ENCODE results near the gene DPRX. TPM values are rescaled to one million over a fixed set of nuclear protein-coding genes. Genes with fewer than 3 reads are reported as not detected.

The DPRX gene, protein sequence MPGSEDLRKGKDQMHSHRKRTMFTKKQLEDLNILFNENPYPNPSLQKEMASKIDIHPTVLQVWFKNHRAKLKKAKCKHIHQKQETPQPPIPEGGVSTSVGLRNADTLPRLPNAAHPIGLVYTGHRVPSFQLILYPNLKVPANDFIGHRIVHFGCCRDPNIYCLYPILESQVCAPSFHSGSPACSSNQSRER
- not detected in 2 replicates for total RNA-seq
- not detected in 2 replicates for polyA plus RNA-seq
- polyA plus RNA-seq (2012) = not detected in 2 replicates
- not detected in 2 replicates for polyA minus RNA-seq (ENCODE audit: low replicate concordance)

DNA sequence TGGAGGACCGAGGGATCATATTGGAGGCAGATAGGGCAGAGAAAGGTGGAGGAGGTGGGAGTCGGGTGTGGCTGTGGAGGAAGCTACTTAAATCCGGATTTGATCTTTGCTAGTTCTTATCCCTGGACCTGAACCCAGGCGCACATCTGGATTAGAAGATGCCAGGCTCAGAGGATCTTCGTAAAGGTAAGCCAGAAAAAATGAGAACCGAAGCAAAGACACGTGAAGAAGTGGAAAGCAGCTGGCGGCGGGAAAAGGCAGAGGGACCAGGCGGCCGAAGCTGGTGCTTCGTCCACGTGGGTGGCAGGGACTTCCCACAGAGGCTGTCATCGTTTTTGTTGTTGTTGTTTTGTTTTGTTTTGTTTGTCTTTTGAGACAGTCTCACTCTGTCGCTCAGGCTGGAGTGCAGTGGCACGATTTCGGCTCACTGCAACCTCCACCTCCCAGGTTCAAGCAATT is at the start of gene DPRX:
Gene DPRX (plus strand): TSS at position 51 of the 459 bp plus-strand sequence. CDS start 108 bp downstream, at position 159.
- no peak for DNase-seq (ENCODE audit: low read depth in 2 of 2)
- Histone ChIP-seq H3K9ac (ENCODE audit: insufficient read depth, low read length) (no peak within 1 kb of the TSS), H3K4me1 (ENCODE audit: control insufficient read depth, extremely low read depth, insufficient read depth, low read length) (no peaks in the 10 kb centered on the region), H3K4me2 (ENCODE audit: extremely low read depth, insufficient read depth, low read length) (no peak within 1 kb of the TSS), H3K9me3 (ENCODE audit: control insufficient read depth, insufficient read depth, low read depth, low read length) (no peaks in the 10 kb centered on the region), H3K79me2 (ENCODE audit: control insufficient read depth, insufficient read depth, low read length) (no peaks in the 10 kb centered on the region), H3K27me3 (ENCODE audit: control insufficient read depth, insufficient read depth, low read length) (no peaks in the 10 kb centered on the region), H3K4me3 (replicated peaks in 1 of 4; ENCODE audit: control extremely low read depth in 1 of 4, insufficient read depth in 1 of 4, low read depth in 3 of 4, low read length in 4 of 4) (no peak within 1 kb of the TSS), H3K27ac (ENCODE audit: insufficient read depth, low read length) (no peak within 1 kb of the TSS), H2AFZ (ENCODE audit: low read length) (no peak within 1 kb of the TSS), H3K36me3 (ENCODE audit: control insufficient read depth, insufficient read depth, low read length) (no peaks in the 10 kb centered on the region), H4K20me1 (ENCODE audit: control insufficient read depth, extremely low read depth, insufficient read depth, low read length) (no peaks in the 10 kb centered on the region)
- TF ChIP-seq, protein P1, sequence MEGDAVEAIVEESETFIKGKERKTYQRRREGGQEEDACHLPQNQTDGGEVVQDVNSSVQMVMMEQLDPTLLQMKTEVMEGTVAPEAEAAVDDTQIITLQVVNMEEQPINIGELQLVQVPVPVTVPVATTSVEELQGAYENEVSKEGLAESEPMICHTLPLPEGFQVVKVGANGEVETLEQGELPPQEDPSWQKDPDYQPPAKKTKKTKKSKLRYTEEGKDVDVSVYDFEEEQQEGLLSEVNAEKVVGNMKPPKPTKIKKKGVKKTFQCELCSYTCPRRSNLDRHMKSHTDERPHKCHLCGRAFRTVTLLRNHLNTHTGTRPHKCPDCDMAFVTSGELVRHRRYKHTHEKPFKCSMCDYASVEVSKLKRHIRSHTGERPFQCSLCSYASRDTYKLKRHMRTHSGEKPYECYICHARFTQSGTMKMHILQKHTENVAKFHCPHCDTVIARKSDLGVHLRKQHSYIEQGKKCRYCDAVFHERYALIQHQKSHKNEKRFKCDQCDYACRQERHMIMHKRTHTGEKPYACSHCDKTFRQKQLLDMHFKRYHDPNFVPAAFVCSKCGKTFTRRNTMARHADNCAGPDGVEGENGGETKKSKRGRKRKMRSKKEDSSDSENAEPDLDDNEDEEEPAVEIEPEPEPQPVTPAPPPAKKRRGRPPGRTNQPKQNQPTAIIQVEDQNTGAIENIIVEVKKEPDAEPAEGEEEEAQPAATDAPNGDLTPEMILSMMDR (conservative IDR thresholded peaks at IDR 0.05 in 1 of 2, IDR thresholded peaks at IDR 0.05 in 1 of 2; ENCODE audit: low read depth in 1 of 2, low read length in 2 of 2) = no peak
- no peak for TF ChIP-seq EZH2 (IDR thresholded peaks at IDR 0.05; ENCODE audit: low read length, missing control alignments)

DNA sequence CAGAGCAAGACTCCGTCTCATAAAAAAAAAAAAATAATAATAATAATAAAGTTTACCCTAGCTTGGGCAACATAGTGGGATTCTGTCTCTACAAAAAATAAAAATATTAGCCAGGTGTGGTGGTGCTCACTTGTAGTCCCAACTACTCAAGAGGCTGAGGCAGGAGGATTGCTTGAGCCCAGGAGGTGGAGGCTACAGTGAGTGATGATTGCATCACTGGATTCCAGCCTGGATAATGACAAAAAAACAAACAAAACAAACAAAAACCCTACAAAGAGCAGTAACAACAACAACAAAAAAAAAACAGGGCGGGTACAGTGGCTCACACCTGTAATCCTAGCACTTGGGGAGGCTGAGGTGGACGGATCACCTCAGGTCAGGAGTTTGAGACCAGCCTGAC is 48.6 kb upstream of the DPRX start:
- Histone ChIP-seq H3K36me3 (ENCODE audit: control insufficient read depth, insufficient read depth, low read length) (no peaks in the 10 kb centered on the region), H2AFZ (ENCODE audit: low read length) (no peak overlapping the region), H3K4me3 (replicated peaks in 1 of 4; ENCODE audit: control extremely low read depth in 1 of 4, insufficient read depth in 1 of 4, low read depth in 3 of 4, low read length in 4 of 4) (no peak overlapping the region), H3K4me1 (ENCODE audit: control insufficient read depth, extremely low read depth, insufficient read depth, low read length) (no peaks in the 10 kb centered on the region), H3K79me2 (ENCODE audit: control insufficient read depth, insufficient read depth, low read length) (no peaks in the 10 kb centered on the region), H4K20me1 (ENCODE audit: control insufficient read depth, extremely low read depth, insufficient read depth, low read length) (no peaks in the 10 kb centered on the region), H3K27ac (ENCODE audit: insufficient read depth, low read length) (no peak overlapping the region), H3K27me3 (ENCODE audit: control insufficient read depth, insufficient read depth, low read length) (no peaks in the 10 kb centered on the region), H3K9me3 (ENCODE audit: control insufficient read depth, insufficient read depth, low read depth, low read length) (no peaks in the 10 kb centered on the region), H3K4me2 (ENCODE audit: extremely low read depth, insufficient read depth, low read length) (no peak overlapping the region), H3K9ac (ENCODE audit: insufficient read depth, low read length) (no peak overlapping the region)
- DNase-seq (ENCODE audit: low read depth in 2 of 2) = no peak
- no peak for TF ChIP-seq EZH2 (IDR thresholded peaks at IDR 0.05; ENCODE audit: low read length, missing control alignments)
- TF ChIP-seq, protein P1 (conservative IDR thresholded peaks at IDR 0.05 in 1 of 2, IDR thresholded peaks at IDR 0.05 in 1 of 2; ENCODE audit: low read depth in 1 of 2, low read length in 2 of 2) = no peak

DNA sequence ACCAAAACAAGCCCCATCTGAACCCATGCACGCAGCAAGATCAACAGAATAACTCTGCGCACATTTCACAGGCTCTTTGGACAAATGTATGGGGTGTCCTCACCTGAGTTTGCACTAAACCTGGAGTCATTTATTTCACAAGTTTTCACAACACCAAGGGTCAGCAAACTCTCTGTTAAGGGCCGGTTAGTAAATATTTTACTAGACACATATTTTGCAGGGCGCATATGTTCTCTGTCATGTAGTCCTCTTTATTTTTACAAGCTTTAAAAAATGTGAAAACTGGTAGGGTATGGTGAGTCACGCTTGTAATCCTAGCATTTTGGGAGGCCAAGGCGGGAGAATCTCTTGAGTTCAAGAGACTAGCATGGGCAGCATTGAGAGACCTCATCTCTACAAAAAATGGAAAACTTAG is 45.5 kb upstream of the DPRX start:
- Histone ChIP-seq H3K36me3 (ENCODE audit: control insufficient read depth, insufficient read depth, low read length) (no peaks in the 10 kb centered on the region), H3K9ac (ENCODE audit: insufficient read depth, low read length) (no peak overlapping the region), H4K20me1 (ENCODE audit: control insufficient read depth, extremely low read depth, insufficient read depth, low read length) (no peaks in the 10 kb centered on the region), H3K4me2 (ENCODE audit: extremely low read depth, insufficient read depth, low read length) (no peak overlapping the region), H3K9me3 (ENCODE audit: control insufficient read depth, insufficient read depth, low read depth, low read length) (no peaks in the 10 kb centered on the region), H3K27me3 (ENCODE audit: control insufficient read depth, insufficient read depth, low read length) (no peaks in the 10 kb centered on the region), H3K4me1 (ENCODE audit: control insufficient read depth, extremely low read depth, insufficient read depth, low read length) (no peaks in the 10 kb centered on the region), H3K27ac (ENCODE audit: insufficient read depth, low read length) (no peak overlapping the region), H3K4me3 (replicated peaks in 1 of 4; ENCODE audit: control extremely low read depth in 1 of 4, insufficient read depth in 1 of 4, low read depth in 3 of 4, low read length in 4 of 4) (no peak overlapping the region), H3K79me2 (ENCODE audit: control insufficient read depth, insufficient read depth, low read length) (no peaks in the 10 kb centered on the region), H2AFZ (ENCODE audit: low read length) (no peak overlapping the region)
- DNase-seq (ENCODE audit: low read depth in 2 of 2) = no peak
- no peak for TF ChIP-seq EZH2 (IDR thresholded peaks at IDR 0.05; ENCODE audit: low read length, missing control alignments)
- TF ChIP-seq, protein P1 (conservative IDR thresholded peaks at IDR 0.05 in 1 of 2, IDR thresholded peaks at IDR 0.05 in 1 of 2; ENCODE audit: low read depth in 1 of 2, low read length in 2 of 2) = no peak

Measured in fibroblast of lung (primary cell).